BE2C (cell line): ENCODE results near the gene PSENEN.

Experiments
- DNase-seq: peaks from one replicate; pipeline ENCODE4 v3.0.0-alpha.2; 2020
- H3K27me3 ChIP-seq: fragments of 250-450 bp; sonication (Bioruptor Pico); 2 replicates; pipeline ENCODE4 v1.5.1; 2020; ENCODE audit warnings: mild to moderate bottlenecking
- H3K36me3 ChIP-seq: fragments of 250-450 bp; sonication (Bioruptor Pico); 2 replicates; pipeline ENCODE4 v1.5.1; 2020; ENCODE audit warnings: mild to moderate bottlenecking
- H3K4me1 ChIP-seq: fragments of 250-450 bp; sonication (Bioruptor Pico); 2 replicates; pipeline ENCODE4 v1.5.1; 2020
- H3K4me3 ChIP-seq: 2 replicates; pipeline ENCODE4 v1.5.1; 2011; ENCODE audit warnings: low read depth, low read length
- H3K9me3 ChIP-seq: fragments of 250-450 bp; sonication (Bioruptor Pico); 2 replicates; pipeline ENCODE4 v1.5.1; 2020
- CTCF ChIP-seq: IDR thresholded peaks from 2 replicates; pipeline ENCODE4 v1.5.1; 2012; ENCODE audit warnings: mild to moderate bottlenecking, low read depth, low read length

The PSENEN gene

GRCh38 chr19:35744430-35745327 lies 772 bp upstream of the PSENEN start:
- H3K36me3 ChIP-seq, result no peaks in the 10 kb centered on the region
- H3K27me3 ChIP-seq, result no peaks in the 10 kb centered on the region
- peaks cover 6% of the 10 kb centered on the region; the same call in 1 of the 2 replicates for H3K4me1 ChIP-seq
- H3K9me3 ChIP-seq, result no peaks in the 10 kb centered on the region
- peak; percentile 54 for TF ChIP-seq CTCF
- peak; percentile 98 for DNase-seq
- peak overlapping the region; percentile 75 for H3K4me3 ChIP-seq

- Histone ChIP-seq H3K4me1 (peaks cover 6% of the 10 kb centered on the region; the same call in 1 of the 2 replicates), H3K4me3 (peak overlapping the region; percentile 75), H3K27me3 (no peaks in the 10 kb centered on the region), H3K9me3 (no peaks in the 10 kb centered on the region), H3K36me3 (no peaks in the 10 kb centered on the region)
- no peak for DNase-seq
- TF ChIP-seq CTCF, result no peak
Measured at GRCh38 chr19:35746087-35746462, 624 bp downstream of the PSENEN start.

GRCh38 chr19:35746531-35746930 lies 1.1 kb downstream of the PSENEN start:
- Histone ChIP-seq H3K27me3 (no peaks in the 10 kb centered on the region), H3K36me3 (no peaks in the 10 kb centered on the region), H3K9me3 (no peaks in the 10 kb centered on the region), H3K4me3 (peak overlapping the region; percentile 75; the same call in 1 of the 2 replicates), H3K4me1 (peaks cover 6% of the 10 kb centered on the region; the same call in 1 of the 2 replicates)
- no peak for DNase-seq
- TF ChIP-seq CTCF, result no peak

DNA sequence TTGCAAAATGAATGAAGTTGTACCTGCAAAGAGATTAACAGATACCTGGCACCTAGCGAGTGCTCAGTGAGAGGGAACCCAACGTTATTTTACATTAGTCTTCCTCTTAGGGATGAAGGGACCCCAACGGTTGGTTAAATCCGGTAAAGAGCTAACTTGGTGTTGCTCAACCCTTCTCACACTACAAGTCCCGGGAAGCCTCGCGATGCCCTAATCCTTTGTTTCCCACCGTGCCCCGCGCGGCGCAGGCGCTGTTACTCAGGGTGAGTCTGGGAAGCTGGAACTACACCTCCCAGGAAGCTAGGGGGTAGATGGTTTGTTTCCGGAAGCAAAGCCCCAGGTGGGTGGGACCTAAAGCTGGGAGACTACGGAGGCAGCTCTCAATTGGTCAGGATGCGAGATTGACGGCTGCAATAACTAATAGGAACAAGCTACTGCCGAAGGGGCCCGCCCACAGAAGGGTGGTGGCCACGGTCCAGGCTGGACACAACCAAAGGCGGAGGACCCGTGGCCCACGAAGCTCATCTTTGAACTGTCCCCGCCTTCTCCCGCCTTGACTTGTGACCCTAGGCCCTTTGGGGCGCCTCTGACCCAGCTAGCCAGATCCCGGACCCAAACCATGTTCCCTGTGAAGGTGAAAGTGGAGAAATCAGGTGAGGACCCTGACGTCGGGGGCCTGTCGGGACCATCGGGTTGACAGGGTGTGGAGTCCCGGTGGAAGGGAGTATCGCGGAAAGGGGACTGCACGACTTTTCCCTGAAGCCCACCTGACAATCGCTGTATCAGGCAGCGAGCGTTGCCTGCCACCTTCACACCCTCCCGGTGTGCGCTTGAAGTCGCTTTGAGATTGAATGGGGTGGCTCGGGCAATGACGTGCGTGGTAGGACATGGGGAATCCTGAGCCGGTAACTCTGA lies 2.9 kb downstream of the PSENEN start, which contains the start of gene LIN37:
LIN37 (plus strand) TSS at position 471 of the 915 bp plus-strand sequence; CDS start at position 620, 149 bp downstream.
- no peak for TF ChIP-seq CTCF
- DNase-seq, result peak; percentile 99

DNA sequence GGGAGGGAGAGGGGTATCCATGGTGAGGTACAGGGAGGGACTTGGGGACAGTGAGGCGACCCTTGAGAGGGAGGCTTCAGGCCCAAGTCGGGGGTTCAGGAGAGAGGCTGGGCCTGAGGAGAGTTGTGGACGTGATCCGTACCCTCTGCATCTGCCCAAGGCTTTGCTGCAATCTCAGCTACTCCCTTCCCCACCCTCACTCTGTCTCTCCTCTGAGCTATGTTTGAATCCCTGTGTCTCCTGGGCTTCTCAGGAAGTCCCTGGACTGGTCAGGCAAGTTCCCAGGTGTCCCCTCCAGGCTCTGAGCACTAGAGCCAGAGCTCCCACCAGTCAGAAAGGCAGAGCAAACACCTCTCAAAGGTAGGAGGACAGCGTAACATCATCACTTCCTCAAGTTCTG lies 4.7 kb downstream of the PSENEN start:
- no peak overlapping the region for H3K4me3 ChIP-seq
- H3K9me3 ChIP-seq, result no peaks in the 10 kb centered on the region
- DNase-seq, result no peak
- H3K36me3 ChIP-seq, result peaks cover 5% of the 10 kb centered on the region; the same call in 1 of the 2 replicates
- H3K27me3 ChIP-seq, result no peaks in the 10 kb centered on the region
- 0 out of 2 replicates have a peak, but pooled peaks cover 2% of the 10 kb centered on the region for H3K4me1 ChIP-seq
- no peak for TF ChIP-seq CTCF

More for the DNA sequence above, 2.9 kb downstream of the PSENEN start, which contains the start of gene LIN37:
- Histone ChIP-seq H3K27me3 (no peaks in the 10 kb centered on the region), H3K36me3 (peaks cover 2% of the 10 kb centered on the region; the same call in 1 of the 2 replicates), H3K9me3 (no peaks in the 10 kb centered on the region), H3K4me3 (peak within 1 kb of the TSS; percentile 93), H3K4me1 (peaks cover 6% of the 10 kb centered on the region; the same call in 1 of the 2 replicates)
